PC-9 (cell line): ENCODE data around the gene GDPD5. TPM values are rescaled to one million over a fixed set of nuclear protein-coding genes. Genes with fewer than 3 reads are reported as not detected.

Experiments used
- BruUV-seq: library from RNA; stranded (reverse); fragments of 400-500 nt; replicated peaks from 2 replicates; lab custom pipeline; 2021; lab: Mats Ljungman, UMichigan
- CTCF ChIA-PET: fragments of 300-600 bp; sonication (Branson Sonifier 250); formaldehyde crosslinking; loops from one replicate; lab custom pipeline; 2022; ENCODE audit warnings: antibody characterized with exemption; lab: Charles Lee
- POLR2A ChIA-PET: fragments of 300-600 bp; sonication (Branson Sonifier 250); formaldehyde crosslinking; loops from one replicate; lab custom pipeline; 2022; ENCODE audit warnings: antibody characterized with exemption; ENCODE audit not compliant: unreplicated experiment; lab: Charles Lee
- DNase-seq, 2 experiments: peaks; one replicate each; pipeline versions ENCODE4 v3.0.0 to v3.0.0-alpha.2; 2015 to 2022; ENCODE audit warnings: mixed read lengths in 1 of 2
- H2AFZ ChIP-seq: fragments of 200-600 bp; sonication (generic); 2 replicates; pipeline ENCODE4 v1.8.1; 2017; ENCODE audit warnings: antibody characterized with exemption
- H3F3A ChIP-seq: fragments of 200-600 bp; sonication (generic); 2 replicates; pipeline ENCODE4 v1.8.1; 2017; ENCODE audit warnings: antibody characterized with exemption, mild to moderate bottlenecking, low read depth; ENCODE audit not compliant: insufficient read depth
- H3K27ac ChIP-seq: fragments of 200-600 bp; sonication (generic); 2 replicates; pipeline ENCODE4 v1.6.1; 2016; ENCODE audit warnings: mixed run types
- H3K27me3 ChIP-seq: fragments of 200-600 bp; sonication (generic); 2 replicates; pipeline ENCODE4 v1.6.1; 2016; ENCODE audit warnings: low read depth, mixed run types; ENCODE audit not compliant: insufficient read depth
- H3K36me3 ChIP-seq: fragments of 200-600 bp; sonication (generic); 2 replicates; pipeline ENCODE4 v1.6.1; 2016; ENCODE audit warnings: low read depth, mixed run types
- H3K4me1 ChIP-seq: fragments of 200-600 bp; sonication (generic); replicated peaks from 2 replicates; pipeline ENCODE4 v1.6.1; 2016; ENCODE audit warnings: mixed run types; ENCODE audit not compliant: insufficient read depth
- H3K4me2 ChIP-seq: fragments of 200-600 bp; sonication (generic); 2 replicates; pipeline ENCODE4 v1.6.1; 2017; ENCODE audit warnings: mixed run types
- H3K4me3 ChIP-seq: fragments of 200-600 bp; sonication (generic); 2 replicates; pipeline ENCODE4 v1.6.1; 2016; ENCODE audit warnings: mixed run types
- H3K79me2 ChIP-seq: fragments of 200-600 bp; sonication (generic); 2 replicates; pipeline ENCODE4 v1.6.1; 2017; ENCODE audit warnings: low read depth, mixed run types
- H3K9me2 ChIP-seq: fragments of 200-600 bp; sonication (generic); 2 replicates; pipeline ENCODE4 v1.8.1; 2017; ENCODE audit warnings: mild to moderate bottlenecking; ENCODE audit not compliant: insufficient read depth
- H3K9me3 ChIP-seq: fragments of 200-600 bp; sonication (generic); 2 replicates; pipeline ENCODE4 v1.8.1; 2016; ENCODE audit warnings: low read depth; ENCODE audit not compliant: insufficient read depth
- H4K20me1 ChIP-seq: fragments of 200-600 bp; sonication (generic); 2 replicates; pipeline ENCODE4 v1.8.1; 2017; ENCODE audit not compliant: insufficient read depth
- CTCF ChIP-seq: fragments of 200-600 bp; sonication (generic); conservative IDR thresholded peaks from 2 replicates; pipeline ENCODE4 v1.6.1; 2017; ENCODE audit warnings: mixed run types, antibody characterized with exemption, mild to moderate bottlenecking, moderate library complexity
- EZH2 ChIP-seq: fragments of 200-600 bp; sonication (generic); IDR thresholded peaks from 2 replicates; pipeline ENCODE4 v1.8.0; 2017; ENCODE audit warnings: antibody characterized with exemption, low read depth
- intact Hi-C: fragments of 100-400 bp; cut with micrococcal nuclease; formaldehyde crosslinking; loops from one replicate; pipeline ENCODE4 v1.10.0; 2022; ENCODE audit not compliant: unreplicated experiment
- total RNA-seq: library from RNA; stranded (reverse); gene quantifications from 2 replicates; pipeline ENCODE4 v1.2.3, GENCODE V29; 2021

GDPD5 gene
- total RNA-seq, 1 experiment from 2014 or later = 7.9 TPM

GRCh38 chr11:75547177-75547576 lies 21.4 kb upstream of the GDPD5 start:
- Histone ChIP-seq H3K27ac (no peak overlapping the region), H3K4me1 (no peaks in the 10 kb centered on the region), H3K9me2 (no peaks in the 10 kb centered on the region), H3F3A (no peaks in the 10 kb centered on the region), H3K79me2 (no peaks in the 10 kb centered on the region), H3K4me3 (no peak overlapping the region), H3K4me2 (no peak overlapping the region), H3K27me3 (no peaks in the 10 kb centered on the region), H3K9me3 (no peaks in the 10 kb centered on the region), H3K36me3 (no peaks in the 10 kb centered on the region), H2AFZ (no peak overlapping the region), H4K20me1 (no peaks in the 10 kb centered on the region)
- intact Hi-C loops = loop anchor here (1.0 to 5.0 kb wide), 7 partner anchors 159 to 1135 kb away; partner anchors contain the start of gene WNT11
- BruUV-seq = no TSS peak
- POLR2A ChIA-PET = no interaction called here
- TF ChIP-seq CTCF (no peak), EZH2 (no peak)
- DNase-seq = no peak
- CTCF ChIA-PET = no interaction called here

GRCh38 chr11:75543806-75544205 lies 18.1 kb upstream of the GDPD5 start:
- no peak overlapping the region for H2AFZ ChIP-seq
- POLR2A ChIA-PET = no interaction called here
- H3F3A ChIP-seq = peaks cover 7% of the 10 kb centered on the region; the same call in 1 of the 2 replicates
- H3K27me3 ChIP-seq = no peaks in the 10 kb centered on the region
- no peaks in the 10 kb centered on the region for H3K36me3 ChIP-seq
- H3K4me1 ChIP-seq = no peaks in the 10 kb centered on the region
- no peaks in the 10 kb centered on the region for H3K79me2 ChIP-seq
- H3K9me3 ChIP-seq = no peaks in the 10 kb centered on the region
- no TSS peak for BruUV-seq
- no peaks in the 10 kb centered on the region for H3K9me2 ChIP-seq
- no peak overlapping the region for H3K27ac ChIP-seq
- no peak for DNase-seq
- H3K4me3 ChIP-seq = no peak overlapping the region
- intact Hi-C loops = no loop called here
- H3K4me2 ChIP-seq = no peak overlapping the region
- CTCF ChIA-PET = no interaction called here
- no peaks in the 10 kb centered on the region for H4K20me1 ChIP-seq
- TF ChIP-seq CTCF (no peak), EZH2 (no peak)

GRCh38 chr11:75542088-75542438 lies 16.3 kb upstream of the GDPD5 start:
- Histone ChIP-seq H3K9me3 (no peaks in the 10 kb centered on the region), H4K20me1 (no peaks in the 10 kb centered on the region), H3K4me1 (peaks cover 15% of the 10 kb centered on the region), H3F3A (peaks cover 18% of the 10 kb centered on the region; the same call in 1 of the 2 replicates), H3K4me2 (no peak overlapping the region), H3K36me3 (no peaks in the 10 kb centered on the region), H3K27me3 (no peaks in the 10 kb centered on the region), H3K27ac (no peak overlapping the region), H2AFZ (no peak overlapping the region), H3K9me2 (no peaks in the 10 kb centered on the region), H3K4me3 (no peak overlapping the region), H3K79me2 (no peaks in the 10 kb centered on the region)
- BruUV-seq = no TSS peak
- ChIA-PET CTCF (no interaction called here), POLR2A (no interaction called here)
- TF ChIP-seq CTCF = no peak
- no peak for TF ChIP-seq EZH2
- no peak for DNase-seq
- intact Hi-C loops = no loop called here
